AG04450 (cell line): ENCODE data around the gene TCF21. TPM values are rescaled to one million over a fixed set of nuclear protein-coding genes. Genes with fewer than 3 reads are reported as not detected.

Source experiments
- CTCF ChIA-PET: fragments of 300-600, 350-600 bp; formaldehyde crosslinking; extraction: SDS; loops from one replicate; lab custom pipeline; 2022; ENCODE audit warnings: antibody characterized with exemption, inconsistent platforms; lab: Charles Lee
- POLR2A ChIA-PET: fragments of 350-600 bp; formaldehyde crosslinking; extraction: SDS; loops from one replicate; lab custom pipeline; 2021; ENCODE audit warnings: antibody characterized with exemption, inconsistent platforms; lab: Yijun Ruan, JAX
- DNase-seq: peaks from one replicate; pipeline ENCODE4 v3.0.0-alpha.2; 2011; ENCODE audit warnings: low read depth, low spot score
- H3K27ac ChIP-seq: one replicate; pipeline ENCODE4 v1.5.1; 2012; ENCODE audit warnings: low read depth, low read length, control low read depth
- H3K27me3 ChIP-seq: one replicate; pipeline ENCODE4 v1.6.0; 2012; ENCODE audit warnings: low read length; ENCODE audit not compliant: control insufficient read depth, insufficient read depth
- H3K4me3 ChIP-seq: 2 replicates; pipeline ENCODE4 v1.5.1; 2011; ENCODE audit warnings: mild to moderate bottlenecking, low read depth, low read length, control low read depth
- H3K9me3 ChIP-seq: 2 replicates; pipeline ENCODE4 v1.5.1; 2012; ENCODE audit warnings: low read length; ENCODE audit not compliant: control insufficient read depth, insufficient read depth
- polyA plus RNA-seq: library from polyadenylated mRNA; depleted of rRNA; stranded (reverse); fragments of >200 nt; gene quantifications from 2 replicates; pipeline ENCODE4 v1.2.3, GENCODE V29; 2011; rRNA removed
- TF ChIP-seq, protein P1 (sequence below): IDR thresholded peaks from 2 replicates; pipeline ENCODE4 v1.5.1; 2011; ENCODE audit warnings: low read depth, low read length, control low read depth, inconsistent platforms

Gene TCF21
- polyA plus RNA-seq, 1 experiment: 30.7 TPM

DNA sequence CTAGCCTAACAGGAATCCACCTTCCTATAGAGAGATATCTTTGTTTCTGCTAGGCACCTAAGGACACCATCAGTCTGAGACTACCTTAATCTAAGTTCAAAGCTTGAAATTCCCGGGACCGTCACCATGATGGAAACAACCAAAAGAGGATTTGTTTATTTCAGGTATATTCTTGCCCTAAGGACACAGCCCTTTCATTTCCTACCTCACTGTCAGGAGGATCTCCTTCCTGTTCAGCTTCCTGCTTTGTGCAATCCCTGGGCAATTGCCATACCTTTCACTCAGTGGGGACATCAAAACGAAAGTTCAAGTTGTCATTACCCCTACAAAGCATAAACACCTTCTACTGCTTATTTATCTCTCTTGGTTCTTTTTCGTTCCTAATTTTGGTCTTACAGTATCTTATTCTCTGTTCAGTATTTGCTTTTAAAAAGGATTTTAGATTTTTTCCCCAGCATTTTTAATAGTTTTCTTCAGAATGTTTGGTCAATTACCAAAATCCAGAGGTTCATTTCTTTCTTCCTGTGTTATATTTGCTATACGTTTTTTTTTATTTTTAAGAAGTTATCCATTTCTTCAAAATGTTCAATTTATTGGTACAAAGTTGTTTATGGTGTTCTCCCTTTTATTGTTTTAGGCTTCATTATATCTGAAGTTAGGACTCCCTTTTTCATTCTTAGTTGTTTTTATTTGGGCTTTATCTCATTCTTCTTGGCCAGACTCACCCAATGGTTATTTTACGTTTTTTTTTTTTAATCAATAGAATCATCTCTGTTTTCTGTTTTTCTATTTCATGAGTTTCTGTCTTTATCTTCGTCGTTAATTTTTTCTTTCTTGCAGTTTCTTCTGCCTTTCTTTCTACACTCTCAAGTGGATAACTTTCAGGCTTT, 51.1 kb downstream of the TCF21 start:
- H3K4me3 ChIP-seq: no peak overlapping the region
- ChIA-PET POLR2A (no interaction called here), CTCF (interaction anchor here (0.5 to 2.4 kb wide), 6 partner anchors 33 to 1118 kb away, joined by 3 to 10 read pairs (median 4); no protein-coding TSS in a partner anchor)
- DNase-seq: no peak
- TF ChIP-seq, protein P1, sequence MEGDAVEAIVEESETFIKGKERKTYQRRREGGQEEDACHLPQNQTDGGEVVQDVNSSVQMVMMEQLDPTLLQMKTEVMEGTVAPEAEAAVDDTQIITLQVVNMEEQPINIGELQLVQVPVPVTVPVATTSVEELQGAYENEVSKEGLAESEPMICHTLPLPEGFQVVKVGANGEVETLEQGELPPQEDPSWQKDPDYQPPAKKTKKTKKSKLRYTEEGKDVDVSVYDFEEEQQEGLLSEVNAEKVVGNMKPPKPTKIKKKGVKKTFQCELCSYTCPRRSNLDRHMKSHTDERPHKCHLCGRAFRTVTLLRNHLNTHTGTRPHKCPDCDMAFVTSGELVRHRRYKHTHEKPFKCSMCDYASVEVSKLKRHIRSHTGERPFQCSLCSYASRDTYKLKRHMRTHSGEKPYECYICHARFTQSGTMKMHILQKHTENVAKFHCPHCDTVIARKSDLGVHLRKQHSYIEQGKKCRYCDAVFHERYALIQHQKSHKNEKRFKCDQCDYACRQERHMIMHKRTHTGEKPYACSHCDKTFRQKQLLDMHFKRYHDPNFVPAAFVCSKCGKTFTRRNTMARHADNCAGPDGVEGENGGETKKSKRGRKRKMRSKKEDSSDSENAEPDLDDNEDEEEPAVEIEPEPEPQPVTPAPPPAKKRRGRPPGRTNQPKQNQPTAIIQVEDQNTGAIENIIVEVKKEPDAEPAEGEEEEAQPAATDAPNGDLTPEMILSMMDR: no peak
- H3K9me3 ChIP-seq: no peaks in the 10 kb centered on the region
- H3K27me3 ChIP-seq: no peaks in the 10 kb centered on the region
- no peak overlapping the region for H3K27ac ChIP-seq

Other genes starting within 250 kb of the TCF21 start
- 54.1 and 71.2 TPM in 2 replicates for gene TBPL1, start 64.1 kb downstream of the TCF21 start, polyA plus RNA-seq
- 7.8 and 10.9 TPM in 2 replicates for gene SLC2A12, start 163.5 kb downstream of the TCF21 start, polyA plus RNA-seq